ENCODE measurements around the gene MEOX1. TPM values are rescaled to one million over a fixed set of nuclear protein-coding genes. Genes with fewer than 3 reads are reported as not detected.

The MEOX1 gene
- total and polyA plus RNA-seq, 2 of the 8 experiments (the other 6 are each of a cell fraction or from before 2014, with no cell fraction given): not detected

GRCh38 chr17:43710101-43710500 is 48.4 kb upstream of the MEOX1 start (continued):
- TF ChIP-seq SUZ12 (IDR thresholded peaks at IDR 0.05; ENCODE audit: low read length): no peak
- TF ChIP-seq RNF2 (IDR thresholded peaks at IDR 0.05; ENCODE audit: borderline replicate concordance, low read depth, low read length, missing control alignments, poor library complexity, severe bottlenecking): no peak
- TF ChIP-seq RFX5 (IDR thresholded peaks at IDR 0.05; ENCODE audit: borderline replicate concordance, low read depth, low read length): no peak
